DMS53 treated with DMSO at 0.1 percent for 48 hours (cell line): ENCODE data around the gene CBY3.
"Not testable (repeated sequence)": the region's sequence is repeated elsewhere in the genome, so short reads cannot be mapped to it uniquely, and the experiment has no call there.

ENCODE experiments used
- DNase-seq: peaks from one replicate; lab custom pipeline; 2025; ENCODE audit not compliant: unreplicated experiment; lab: John Stamatoyannopoulos, UW

The CBY3 gene

DNA sequence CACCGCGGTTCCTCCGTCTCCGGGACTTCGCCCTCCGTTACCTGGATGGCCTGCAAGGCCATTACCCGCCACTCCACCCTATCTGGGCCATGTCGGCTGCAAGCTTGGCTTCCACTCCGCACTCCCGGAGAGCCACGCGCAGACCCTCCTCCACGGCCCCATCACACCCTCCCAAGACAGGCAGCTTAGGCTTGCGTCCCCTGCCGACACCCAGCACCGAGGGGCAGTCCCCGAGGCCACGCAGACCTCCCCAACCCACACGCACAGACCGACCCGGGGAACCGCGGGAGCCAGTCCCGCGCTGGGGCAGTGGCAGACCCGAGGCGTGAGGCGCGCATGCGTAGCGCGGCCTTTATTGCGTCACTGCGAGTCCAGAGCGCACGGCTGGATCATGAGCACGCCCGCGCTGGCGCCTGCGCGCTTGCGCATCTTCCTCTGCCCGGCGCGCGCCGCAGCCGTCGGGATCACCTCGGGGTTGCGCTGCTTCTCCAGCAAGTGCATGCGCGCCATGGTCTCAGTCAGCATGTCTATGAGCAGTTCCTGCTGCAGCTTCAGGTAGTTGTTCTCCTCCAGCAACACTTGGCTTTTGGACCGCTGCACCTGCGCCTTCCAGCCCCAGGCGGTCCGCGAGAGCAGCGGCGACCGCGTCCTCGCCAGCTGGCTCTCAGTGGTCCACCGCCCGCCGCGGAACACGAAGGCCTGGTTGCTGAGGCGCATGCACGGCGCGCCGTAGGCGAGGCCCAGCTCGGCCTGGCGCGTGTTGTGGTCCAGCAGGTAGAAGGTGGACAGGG, 2.4 kb downstream of the CBY3 start:
- DNase-seq: peak; percentile 93

DNA sequence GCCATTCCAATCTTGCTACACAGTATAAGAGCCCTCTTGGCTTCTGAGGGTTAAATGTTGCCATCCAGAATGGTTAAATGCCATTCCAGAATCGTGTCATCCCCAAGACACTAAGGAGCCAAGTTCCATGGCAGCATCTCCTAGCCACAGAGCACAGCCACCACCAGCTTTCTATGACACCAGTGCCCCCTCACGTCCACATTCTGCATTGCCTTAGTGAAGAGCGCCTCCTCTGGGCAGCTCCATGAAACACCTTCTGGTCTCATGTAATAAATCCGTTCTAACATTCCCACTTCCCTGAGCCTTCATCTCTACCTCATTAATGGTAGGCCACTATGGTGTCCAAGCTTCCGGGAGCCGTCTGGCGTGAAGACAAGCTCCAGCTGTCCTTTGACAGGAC, 12.4 kb downstream of the CBY3 start:
- DNase-seq: peak; percentile 11

DNA sequence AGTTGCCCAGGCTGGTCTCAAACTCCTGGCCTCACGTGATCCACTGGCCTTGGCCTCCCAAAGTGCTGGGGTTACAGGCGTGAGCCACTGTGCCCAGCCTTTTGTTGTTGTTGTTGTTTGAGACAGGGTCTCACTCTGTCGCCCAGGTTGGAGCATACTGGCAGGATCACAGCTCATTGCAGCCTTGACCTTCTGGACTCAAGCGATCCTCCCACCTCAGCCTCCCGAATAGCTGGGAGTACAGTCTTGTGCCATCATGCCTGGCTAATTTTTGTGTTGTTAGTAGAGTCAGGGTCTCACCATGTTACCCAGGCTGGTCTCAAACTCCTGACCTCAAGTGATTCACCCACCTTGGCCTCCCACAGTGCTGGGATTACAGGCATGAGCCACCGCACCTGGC, 19.2 kb downstream of the CBY3 start:
- DNase-seq: not testable (repeated sequence)

DNA sequence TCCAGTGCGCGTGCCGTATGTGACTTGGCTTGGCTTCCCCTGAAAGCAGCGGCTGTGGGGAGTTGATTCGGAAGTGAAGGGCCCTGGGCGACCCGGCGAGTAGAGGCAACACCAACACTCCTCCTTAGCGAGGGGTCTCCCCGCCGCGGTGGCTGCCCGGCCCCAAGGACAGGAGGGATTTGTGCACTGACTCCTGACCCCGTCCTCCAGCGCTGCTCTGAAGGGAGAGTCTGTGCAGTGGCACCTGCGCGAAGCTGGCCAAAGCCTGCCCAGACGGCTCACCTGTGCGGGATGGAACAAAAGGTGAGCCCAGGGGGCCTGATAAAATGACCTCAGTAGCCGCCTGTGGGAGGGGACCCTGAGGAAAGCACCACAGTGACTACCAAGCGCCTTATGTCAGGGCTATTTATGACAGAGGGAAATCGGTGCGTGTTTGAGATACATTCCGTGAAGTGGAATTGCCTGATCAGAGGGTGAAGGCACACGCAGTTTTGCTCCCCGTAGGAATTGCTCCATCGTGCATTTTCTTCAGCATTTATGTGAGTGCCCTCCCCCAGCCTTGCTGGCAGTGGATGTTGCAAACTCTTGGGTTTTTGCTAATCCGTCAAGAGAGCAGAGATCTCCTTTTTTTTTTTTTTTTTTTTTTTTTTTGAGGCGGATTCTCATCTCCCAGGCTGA, 22.5 kb downstream of the CBY3 start:
- not testable (repeated sequence) for DNase-seq

DNA sequence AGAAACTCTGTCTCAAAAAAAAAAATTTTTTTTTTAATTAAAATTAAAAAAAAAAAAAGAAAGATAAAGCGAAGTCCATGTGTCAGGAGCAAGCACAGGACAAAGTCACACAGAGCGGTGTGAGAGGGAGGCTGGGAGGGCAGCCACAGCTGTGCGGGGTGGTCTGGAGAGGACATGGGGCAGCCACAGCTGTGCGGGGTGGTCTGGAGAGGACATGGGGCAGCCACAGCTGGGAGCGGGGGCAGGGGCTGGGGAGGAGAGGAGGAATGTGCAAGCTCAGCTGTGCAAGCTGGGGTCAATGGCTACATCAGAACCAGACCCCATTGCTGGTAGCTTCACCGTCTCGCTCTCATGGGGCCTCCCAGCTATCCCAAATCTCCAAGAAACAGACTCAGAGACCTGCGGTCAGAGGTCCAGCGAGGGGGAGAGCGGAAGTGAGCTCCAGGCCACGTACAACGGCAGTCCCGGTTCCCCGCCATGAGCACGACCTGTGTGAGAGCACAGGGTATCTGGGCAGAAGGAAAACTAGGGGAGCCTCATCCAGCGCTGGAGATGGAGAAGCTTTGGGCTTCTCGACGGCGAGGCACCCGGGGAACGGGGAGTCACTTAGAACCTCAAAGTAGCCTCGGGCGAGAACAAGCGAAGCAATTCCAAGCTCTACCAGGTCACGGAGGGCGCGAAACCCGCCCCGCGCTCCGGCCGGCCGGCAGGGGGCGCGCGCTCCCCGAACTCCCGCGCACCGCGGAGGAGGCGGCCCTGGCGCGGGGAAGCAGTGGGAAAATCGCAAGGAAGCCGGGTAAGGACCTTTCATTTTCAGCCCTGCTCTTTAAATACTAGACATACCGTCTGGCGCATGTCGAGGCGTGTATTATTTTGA, 23.3 kb downstream of the CBY3 start:
- DNase-seq: not testable (repeated sequence)

DNA sequence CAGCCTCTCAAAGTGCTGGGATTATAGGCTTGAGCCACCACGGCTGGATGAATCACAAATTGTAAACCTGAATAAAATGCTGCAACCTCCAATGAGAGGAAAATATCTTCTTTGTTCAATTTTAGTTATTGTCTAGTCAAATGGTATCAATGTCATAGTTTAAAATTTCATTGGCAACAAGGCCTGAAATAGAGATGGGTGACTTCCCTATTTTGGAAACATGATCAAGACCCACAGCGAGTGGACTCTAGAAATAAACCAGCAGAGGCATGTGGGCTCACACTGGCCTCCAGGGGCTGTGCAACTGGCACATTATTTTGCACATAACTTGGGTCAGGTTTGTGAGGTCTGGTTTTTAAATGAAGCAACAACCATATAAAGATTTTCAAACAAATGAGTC, 27.7 kb downstream of the CBY3 start:
- not testable (repeated sequence) for DNase-seq

DNA sequence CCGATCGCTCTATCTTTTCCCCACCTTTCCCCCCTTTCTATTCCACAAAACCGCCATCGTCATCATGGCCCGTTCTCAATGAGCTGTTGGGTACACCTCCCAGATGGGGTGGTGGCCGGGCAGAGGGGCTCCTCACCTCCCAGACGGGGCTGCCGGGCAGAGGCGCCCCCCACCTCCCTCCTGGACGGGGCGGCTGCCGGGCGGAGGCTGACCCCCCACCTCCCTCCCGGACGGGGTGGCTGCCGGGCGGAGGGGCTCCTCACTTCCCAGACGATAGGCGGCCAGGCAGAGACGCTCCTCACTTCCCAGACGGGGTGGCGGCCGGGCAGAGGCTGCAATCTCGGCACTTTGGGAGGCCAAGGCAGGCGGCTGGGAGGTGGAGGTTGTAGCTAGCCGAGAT, 30.6 kb downstream of the CBY3 start:
- DNase-seq: not testable (repeated sequence)

DNA sequence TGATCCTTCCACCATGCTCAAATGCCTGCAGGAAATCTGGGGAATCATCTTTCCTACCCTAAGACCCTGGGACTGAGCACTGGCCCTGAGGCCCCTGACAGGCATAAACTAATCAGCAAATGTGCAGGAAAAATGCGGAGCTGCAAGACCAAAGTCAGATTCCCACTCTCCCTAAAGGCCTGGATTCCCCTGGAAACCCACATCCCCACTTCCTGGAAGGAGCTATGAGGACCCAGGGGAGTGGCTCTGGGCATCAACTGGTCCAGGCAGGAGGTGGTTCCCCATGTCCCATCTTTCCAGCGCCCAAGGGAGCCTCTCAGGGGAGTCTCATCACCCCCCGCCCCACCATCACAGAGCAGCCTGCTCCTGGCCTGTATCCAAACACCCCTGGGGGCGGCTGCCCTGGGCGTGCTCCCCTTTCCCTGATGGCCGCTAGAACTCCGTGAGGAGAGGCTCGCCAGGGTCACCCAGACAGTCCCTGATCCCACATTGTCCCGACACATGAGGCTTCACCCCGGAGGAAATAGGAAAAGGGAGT, 31.6 kb downstream of the CBY3 start:
- not testable (repeated sequence) for DNase-seq

DNA sequence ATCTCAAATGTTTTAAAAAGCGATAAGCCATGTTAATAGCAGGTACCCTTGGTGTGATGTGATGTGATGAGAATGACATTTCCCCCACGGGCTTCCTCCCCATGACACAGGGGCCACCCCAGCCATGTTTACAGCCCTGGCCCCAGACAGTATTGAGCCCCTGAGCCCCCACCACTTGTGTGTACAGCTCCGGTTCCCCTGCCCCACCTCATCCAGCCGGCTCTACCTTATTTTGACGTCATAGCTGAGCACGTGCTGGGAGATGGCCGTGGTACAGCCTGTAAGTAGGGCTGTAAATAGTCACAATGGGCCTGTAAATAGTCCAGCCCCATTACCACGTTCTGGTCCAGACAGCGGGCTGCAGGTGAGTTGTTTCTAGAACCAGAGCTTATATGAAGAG, 32.4 kb downstream of the CBY3 start:
- no peak for DNase-seq

DNA sequence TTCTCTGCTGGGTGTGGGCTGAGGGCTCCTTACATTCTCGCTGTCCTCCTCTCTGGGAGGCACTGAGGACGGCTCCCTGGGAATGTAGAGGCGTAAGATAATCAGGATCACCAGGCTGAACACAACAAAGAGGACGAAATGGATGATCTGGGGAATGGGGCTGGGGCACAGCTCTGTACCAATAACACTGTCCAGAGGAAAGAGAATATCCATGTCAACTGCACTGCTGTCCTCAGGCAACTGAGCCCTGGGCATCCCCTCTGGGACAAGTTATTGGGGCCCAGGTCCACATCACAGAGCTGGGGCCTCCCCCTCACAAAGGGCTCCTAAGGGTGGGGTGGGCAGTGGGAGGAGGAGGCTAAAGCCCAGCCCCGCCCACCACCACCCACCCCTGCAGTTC, 36.1 kb downstream of the CBY3 start:
- DNase-seq: not testable (repeated sequence)

DNA sequence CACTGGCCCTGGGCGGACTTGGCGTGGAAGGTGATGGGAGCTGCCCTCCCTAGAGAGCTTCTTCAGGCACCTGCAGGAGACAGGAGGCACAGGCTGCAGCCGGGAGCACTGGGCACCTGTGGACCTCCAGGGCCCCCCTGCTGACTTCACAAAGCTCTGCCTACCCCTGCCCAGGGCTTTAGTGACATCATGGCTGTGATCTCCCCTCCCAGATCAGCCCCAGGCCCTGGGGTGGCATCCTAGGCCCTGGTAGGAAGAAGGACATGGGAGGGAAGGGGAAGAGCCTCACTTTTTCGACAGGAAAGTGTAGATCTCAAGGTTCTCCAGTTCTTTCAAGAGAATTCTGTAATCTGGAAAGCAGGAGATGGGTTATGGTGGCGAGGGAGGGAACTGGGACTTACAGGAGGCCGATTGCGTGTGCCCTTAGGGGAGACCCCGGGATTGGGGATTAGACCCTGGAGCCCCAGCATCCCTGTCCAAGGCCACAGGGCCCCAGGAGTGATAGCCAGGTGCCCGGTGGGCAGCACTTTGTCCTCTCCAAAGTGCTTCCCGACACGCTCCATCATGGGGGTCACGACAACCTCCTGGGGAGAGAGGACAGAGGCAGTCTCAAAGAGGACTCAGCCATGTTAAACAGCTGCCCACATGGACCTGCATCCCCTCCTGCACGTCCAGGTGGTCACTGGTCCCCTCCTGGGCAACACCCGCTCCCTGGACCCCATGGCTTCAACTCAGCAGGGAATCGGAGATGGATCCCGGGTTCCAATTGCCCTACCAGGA, 37.5 kb downstream of the CBY3 start:
- DNase-seq: not testable (repeated sequence)

DNA sequence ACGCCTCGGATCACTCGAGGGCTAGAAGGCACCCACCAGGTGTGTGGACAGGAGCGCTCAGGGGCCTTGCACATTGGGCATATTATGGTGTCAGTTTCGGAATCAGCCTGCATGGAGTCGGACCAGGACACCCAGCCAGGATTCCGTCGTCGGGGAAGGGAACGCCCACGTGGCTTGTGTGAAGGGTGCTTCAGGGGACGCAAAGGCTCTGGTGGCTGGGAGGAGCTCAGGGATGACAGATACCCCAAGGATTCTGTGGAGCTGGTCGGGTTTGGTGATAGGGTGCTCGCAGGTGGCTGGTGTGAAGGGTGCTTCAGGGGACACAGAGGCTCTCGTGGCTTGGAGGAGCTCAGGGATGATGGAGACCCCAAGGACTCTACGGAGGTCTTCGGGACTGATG, 38.2 kb downstream of the CBY3 start:
- DNase-seq: not testable (repeated sequence)

DNA sequence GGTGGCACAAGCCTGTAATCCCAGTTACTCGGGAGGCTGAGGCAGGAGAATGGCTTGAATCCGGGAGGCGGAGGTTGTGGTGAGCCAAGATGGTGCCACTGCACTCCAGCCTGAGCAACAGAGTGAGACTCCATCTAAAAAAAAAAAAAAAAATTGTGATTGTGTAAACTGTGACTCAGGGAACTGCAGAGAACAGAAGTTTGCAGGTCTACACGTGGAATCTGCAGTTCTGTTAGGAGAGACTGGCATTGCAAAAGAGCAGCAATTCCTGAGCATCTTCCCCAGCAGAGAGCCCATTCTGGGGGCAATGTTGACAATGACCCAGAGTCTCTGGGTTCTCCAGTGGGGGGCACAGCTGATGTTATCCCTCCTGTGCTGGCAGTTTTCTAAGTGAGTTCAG, 39.1 kb downstream of the CBY3 start:
- DNase-seq: not testable (repeated sequence)

DNA sequence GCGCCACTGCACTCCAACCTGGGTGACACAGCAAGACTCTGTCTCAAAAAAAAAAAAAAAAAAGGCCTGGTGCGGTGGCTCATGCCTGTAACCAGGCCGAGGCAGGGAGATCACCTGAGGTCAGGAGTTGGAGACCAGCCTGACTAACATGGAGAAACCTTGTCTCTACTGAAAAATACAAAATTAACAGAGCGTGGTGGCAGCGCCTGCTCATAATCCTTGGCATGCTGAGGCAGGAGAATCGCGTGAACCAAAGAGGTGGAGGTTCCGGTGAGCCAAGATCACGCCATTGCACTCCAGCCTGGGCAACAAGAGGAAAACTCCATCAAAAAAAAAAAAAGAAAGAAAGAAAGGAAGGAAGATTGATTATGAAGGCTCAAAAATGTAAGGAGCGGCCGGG, 41.5 kb downstream of the CBY3 start:
- DNase-seq: not testable (repeated sequence)

DNA sequence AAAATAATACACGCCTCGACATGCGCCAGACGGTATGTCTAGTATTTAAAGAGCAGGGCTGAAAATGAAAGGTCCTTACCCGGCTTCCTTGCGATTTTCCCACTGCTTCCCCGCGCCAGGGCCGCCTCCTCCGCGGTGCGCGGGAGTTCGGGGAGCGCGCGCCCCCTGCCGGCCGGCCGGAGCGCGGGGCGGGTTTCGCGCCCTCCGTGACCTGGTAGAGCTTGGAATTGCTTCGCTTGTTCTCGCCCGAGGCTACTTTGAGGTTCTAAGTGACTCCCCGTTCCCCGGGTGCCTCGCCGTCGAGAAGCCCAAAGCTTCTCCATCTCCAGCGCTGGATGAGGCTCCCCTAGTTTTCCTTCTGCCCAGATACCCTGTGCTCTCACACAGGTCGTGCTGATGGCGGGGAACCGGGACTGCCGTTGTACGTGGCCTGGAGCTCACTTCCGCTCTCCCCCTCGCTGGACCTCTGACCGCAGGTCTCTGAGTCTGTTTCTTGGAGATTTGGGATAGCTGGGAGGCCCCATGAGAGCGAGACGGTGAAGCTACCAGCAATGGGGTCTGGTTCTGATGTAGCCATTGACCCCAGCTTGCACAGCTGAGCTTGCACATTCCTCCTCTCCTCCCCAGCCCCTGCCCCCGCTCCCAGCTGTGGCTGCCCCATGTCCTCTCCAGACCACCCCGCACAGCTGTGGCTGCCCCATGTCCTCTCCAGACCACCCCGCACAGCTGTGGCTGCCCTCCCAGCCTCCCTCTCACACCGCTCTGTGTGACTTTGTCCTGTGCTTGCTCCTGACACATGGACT, 46.3 kb downstream of the CBY3 start:
- not testable (repeated sequence) for DNase-seq

DNA sequence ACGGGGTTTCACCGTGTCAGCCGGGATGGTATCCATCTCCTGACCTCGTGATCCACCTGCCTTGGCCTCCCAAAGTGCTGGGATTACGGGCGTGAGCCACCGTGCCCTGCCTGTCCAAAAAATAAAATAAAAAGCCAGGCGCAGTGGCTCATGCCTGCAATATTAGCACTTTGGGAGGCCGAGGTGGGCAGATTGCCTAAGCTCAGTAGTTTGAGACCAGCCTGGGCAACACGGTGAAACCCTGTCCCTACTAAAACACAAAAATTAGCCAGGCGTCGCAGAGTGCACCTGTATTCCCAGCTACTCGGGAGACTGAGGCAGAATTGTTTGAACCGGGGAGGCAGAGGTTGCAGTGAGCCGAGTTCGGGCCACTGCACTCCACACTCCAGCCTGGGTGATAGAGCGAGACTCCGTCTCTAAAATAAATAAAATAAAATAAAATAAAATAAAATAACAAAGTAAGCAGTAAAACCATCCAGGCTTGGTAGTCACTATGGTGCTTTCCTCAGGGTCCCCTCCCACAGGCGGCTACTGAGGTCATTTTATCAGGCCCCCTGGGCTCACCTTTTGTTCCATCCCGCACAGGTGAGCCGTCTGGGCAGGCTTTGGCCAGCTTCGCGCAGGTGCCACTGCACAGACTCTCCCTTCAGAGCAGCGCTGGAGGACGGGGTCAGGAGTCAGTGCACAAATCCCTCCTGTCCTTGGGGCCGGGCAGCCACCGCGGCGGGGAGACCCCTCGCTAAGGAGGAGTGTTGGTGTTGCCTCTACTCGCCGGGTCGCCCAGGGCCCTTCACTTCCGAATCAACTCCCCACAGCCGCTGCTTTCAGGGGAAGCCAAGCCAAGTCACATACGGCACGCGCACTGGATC, 47.1 kb downstream of the CBY3 start:
- not testable (repeated sequence) for DNase-seq
